Hematopoietic multipotent progenitor cell (in vitro differentiated cells): ENCODE results near the gene ARHGAP26. TPM values are rescaled to one million over a fixed set of nuclear protein-coding genes. Genes with fewer than 3 reads are reported as not detected.

Experiments used
- DNase-seq, 3 donors: peaks; one replicate each; pipeline ENCODE4 v3.0.0-alpha.2; 2011 to 2015; ENCODE audit warnings: low read depth in 2 of 3, low spot score in 2 of 3
- total RNA-seq: library from RNA; depleted of rRNA; stranded (reverse); fragments of >200 nt; gene quantifications from one replicate; pipeline ENCODE4 v1.2.3, GENCODE V29; 2012

The ARHGAP26 gene
- total RNA-seq, 1 donor, result 14.5 TPM

DNA sequence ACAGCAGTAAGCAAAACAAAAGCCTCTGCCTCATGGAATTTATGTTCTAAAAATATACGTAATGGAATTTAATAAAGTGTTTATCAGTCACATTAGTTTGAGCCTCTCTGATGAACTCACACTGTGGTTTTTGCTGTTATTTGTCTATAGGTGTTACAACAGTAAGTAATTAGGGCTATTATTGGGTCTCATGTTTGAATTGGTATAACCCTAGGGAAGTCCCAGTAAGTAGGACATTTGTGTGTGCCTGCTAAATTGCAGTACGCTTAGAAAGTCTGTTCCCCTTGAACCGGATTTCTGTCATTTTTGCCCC lies 435.7 kb downstream of the ARHGAP26 start:
- no peak for DNase-seq

DNA sequence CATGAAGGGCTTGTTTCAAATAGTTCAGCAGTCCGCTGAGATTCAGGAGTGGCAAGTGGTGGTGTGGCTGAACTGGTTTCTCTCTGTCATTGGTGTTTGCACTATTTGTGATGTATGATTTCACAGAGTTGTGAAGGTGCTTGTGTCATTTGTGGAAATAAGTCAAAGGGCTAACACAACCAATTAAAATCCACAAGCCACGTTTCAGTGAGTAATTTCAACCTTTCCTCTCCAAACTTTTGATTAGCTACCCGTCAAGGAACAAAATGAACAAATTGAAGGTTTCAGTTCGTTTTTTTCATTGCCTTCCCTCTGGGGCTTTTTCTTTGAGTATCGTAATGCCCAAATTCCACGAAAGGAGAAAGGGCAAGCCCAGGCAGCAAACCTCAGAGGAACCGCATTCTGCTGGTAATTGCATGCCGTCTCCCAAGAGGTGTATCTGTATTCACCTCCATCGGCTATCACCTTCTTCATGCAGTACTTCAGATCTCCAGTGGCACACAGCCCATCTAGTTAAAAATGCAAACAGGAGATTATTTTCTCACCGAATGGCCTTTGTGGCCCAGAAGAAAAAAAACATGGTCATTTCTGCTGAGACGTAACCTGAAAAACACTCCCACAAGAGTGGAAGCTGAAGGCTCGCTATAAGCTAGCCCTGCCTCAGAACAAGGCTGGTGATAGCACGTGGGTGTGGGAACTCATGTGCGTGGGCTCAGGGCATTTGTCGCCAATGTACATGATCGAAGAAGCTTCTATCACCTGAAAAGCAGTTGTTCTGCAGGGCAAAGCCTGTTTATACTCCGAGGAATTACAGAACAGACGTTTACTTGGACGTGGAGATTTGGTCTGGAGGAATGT lies 436.2 kb downstream of the ARHGAP26 start:
- no peak for DNase-seq

DNA sequence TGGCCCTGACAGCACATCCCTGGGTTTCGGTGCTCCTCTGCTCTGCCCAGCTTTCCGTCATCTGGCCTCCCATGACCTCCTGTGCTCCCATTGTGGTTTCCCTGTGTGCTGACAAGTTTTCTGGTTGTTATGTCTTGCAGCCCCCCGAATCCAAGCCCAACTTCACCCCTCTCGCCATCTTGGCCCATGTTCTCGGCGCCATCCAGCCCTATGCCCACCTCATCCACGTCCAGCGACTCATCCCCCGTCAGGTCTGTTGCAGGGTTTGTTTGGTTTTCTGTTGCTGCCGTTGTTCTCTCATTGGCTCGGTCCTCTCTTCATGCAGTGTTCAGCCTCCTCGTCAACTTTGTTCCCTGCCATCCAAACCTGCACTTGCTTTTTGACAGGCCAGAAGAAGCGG lies 436.9 kb downstream of the ARHGAP26 start:
- DNase-seq, result no peak

DNA sequence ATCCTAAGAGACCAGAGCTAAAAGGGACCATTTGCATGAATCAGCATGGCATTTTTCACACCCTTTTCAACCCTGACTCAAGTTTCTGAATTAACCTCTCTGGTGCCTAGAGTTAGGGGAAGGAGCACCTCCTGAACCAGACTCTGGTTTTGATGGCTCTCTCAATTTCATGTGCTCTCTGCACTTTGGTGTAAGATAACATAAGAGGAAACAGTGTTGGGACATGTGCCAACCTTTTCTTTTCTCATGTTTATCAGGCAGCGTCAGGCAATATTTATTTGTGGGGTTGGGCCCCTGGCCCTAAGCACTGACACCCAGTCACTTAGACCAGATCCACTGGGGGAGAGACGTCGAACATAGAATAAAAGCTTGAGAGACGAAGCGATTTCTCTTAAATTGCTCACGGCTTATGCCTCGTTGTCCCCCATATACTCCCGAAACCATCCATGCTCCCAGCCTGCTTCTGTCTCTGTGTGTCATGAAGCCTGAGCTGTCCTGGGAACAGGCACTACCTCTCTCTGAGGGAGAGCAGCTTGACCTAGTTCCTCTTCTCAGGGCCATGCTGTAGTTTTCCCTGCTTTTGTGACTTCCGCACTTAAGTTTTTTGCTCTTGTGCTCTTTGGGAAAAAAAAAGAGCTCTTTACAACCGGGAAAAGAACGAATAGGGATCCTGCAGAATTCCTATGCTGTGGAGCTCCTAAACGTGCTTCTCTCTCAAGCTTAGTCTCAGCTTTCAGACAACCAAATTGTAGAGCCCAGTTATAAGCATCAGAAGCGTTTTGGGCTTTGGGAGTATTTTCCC lies 437.6 kb downstream of the ARHGAP26 start:
- peak in 1 of 3 donors; percentile 61 for DNase-seq

DNA sequence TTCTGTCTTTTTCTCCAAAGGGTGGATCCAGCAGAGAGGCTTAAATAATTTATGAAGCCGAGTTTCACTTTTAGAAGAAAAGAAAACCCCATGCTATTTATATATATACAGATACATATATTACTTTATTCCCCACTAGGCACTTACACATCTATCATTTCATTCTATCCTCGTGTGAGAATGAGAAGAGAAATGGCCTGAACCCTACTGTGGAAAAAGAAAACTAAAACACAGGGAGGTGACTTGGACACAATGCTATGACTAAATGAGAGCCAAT lies 438.1 kb downstream of the ARHGAP26 start:
- no peak for DNase-seq

DNA sequence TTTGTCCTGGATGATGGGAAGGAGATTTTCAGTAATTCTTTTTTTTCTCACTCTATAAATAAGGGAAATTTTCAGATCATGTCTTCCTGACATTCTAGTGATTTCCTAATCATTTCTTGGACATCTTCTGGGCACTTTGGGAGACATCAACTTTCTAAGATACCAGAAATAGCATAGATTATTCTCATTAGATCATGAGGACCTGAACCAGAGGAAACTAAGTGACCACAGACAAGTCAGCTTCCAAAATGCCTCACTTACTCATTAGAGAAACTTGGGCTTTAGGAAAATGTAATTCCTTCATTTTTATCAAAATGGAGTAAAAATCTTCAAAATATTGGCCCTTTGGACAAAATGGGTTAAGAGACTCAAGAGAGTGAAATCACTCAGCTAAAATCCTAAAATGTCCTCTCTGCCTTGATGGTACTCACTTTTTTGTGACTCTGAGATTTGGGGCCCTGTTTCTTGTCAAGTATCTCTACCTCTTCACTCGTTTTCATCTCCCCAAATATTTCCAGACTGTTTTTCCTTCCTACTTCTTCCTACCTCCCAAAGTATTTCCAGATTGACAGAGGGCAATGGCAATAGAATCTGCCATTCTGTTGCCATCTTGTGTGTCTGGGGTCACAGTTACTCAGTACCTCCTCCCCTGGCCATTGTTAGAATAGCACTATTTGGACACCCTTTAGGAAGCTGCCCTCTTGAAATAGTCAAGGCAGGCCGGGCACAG lies 438.8 kb downstream of the ARHGAP26 start:
- DNase-seq, result no peak

DNA sequence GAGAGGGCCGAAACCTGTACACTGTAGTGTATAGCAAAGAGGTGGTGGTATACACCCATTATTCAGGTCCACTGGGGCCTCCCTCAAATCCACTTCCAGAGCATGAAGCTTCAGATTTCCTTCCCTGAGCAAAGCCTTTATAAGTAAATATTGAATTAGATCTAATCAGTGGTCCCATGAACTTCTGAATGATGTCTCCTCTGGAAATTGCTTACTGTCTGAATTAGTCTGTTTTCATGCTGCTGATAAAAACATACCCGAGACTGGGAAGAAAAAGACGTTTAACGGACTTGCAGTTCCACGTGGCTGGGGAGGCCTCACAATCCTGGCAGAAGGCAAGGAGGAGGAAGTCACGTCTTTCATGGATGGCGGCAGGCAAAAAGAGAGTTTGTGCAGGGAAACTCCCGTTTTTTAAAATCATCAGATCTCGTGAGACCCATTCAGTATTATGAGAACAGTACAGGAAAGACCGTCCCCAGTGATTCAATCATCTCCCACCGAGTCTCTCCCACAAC lies 439.8 kb downstream of the ARHGAP26 start:
- no peak for DNase-seq

DNA sequence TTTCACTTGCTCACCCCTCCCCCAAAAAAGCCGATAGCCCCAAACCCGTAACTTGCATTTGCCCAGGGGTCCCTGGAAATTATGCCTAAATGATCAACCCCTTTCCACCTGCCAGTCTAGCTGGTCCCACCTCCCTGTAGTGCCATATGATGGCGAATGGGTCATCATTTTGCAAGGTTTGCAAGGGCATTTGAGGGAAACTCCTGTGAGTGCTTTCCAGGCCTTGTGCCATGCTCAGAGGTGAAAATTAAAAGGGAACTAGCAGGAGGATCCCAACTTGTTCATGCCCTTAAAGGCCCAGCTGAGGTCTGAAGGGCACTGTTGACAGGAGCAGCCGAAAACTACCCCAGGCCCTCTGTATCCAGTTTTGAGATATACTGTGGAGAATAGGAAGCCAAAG lies 440.4 kb downstream of the ARHGAP26 start:
- DNase-seq, result no peak

DNA sequence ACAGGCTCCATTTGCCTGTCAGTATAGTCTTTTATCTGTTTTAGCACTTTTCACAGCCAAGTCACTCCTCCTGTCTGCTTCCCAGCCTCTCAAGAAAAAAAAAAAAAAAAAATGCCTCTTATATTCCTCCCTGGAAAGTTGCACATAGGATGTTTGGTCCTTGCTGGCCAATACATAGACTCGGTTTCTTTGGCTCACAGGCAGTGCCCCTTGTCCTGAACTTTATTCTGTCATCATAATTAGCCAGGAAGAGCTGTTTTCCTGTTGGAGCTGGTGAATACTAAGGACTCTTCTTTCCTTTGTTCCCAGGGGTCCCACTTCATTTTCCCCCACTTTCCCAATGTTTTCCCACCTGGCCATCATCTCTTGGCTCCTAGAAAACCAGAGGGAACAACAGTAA lies 442.1 kb downstream of the ARHGAP26 start:
- DNase-seq, result no peak

DNA sequence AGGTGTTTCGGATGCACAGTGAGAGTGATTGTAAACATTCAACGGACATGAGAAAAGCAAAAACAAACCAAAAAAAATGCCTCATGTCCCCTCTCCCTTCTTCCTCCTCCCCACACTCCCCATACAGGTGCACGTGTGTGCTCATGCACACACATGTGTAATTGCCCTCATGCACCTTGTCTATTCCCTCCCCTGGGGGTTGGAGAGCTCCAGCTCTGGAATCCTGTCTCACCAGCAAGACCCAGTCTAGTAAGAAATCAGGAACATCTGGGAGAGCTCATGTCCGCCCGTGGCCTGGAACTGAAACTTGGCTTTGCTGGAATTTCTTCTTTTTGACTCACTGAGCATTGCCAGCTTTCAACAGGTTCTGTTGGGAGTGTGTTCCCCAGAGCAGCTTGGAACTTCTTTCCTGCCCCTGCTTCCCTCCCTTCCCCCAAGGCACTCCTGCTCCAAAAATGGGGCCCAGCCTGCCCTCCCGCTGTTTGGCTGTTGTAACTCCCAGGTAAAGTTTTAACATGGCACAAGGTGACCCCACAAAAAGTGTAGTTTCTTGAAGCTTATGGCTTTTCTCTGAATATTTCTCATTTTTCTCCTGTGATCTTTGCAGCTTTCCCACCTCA lies 443.2 kb downstream of the ARHGAP26 start:
- DNase-seq, result no peak

DNA sequence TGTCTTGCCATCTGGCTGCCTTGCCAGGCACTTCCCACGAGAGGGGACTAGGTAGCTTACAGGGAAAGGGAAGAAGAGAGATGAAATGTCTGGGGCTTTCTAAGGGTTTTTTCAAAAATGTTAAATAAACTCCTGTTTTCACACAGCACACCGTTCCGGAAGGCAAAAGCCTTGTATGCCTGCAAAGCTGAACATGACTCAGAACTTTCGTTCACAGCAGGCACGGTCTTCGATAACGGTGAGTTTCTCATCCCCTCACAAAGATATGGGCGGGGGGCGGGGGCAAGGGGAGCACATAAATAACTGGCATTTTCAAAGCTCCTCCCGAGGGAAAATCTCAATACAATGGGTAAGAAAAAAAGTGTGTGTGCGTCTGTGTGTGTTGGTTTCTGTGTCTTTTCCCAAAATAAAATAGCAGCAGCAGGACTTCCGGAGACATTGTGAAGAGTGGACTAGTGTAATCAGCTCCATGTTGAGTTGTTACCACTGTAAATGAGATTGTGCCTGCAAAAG lies 443.7 kb downstream of the ARHGAP26 start:
- no peak for DNase-seq

DNA sequence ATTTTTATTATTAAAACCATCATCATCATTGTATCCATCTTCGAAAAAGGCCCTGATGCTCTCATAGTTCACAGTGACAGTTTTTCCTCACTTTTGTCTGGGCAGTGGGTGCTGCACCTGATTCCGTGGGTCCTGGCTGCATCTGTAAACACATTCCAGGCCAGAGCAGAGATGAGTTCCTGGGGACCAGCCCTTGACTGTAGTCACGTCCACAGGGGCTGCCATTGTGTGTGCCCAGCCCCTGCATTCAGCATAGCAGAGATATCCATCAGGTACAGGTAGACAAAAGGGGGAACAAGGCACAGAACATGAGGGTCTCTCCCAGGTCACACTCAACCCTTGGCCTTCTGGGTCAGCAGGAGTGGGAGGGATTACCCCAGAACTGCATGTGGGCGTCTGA lies 444.3 kb downstream of the ARHGAP26 start:
- DNase-seq, result no peak

DNA sequence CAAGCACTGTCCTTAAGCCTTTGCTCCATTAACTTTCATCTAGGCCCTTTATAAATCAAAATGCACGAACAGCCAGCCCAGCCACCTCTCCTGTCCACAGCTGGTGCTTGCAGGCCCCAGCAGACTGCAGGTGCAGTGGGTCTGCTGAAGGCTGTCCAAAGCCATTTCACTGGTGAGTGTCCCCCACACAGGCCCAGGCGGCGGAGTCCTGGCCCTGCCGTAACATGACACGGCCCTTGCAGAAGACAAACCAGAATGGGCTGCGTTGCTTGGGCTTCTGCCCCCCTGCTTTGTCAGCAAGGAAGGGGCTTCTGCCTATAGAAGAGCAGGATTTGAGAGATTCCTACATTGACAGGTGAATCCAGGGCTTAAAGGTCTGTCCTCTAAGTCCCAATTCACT lies 444.7 kb downstream of the ARHGAP26 start:
- DNase-seq, result no peak

DNA sequence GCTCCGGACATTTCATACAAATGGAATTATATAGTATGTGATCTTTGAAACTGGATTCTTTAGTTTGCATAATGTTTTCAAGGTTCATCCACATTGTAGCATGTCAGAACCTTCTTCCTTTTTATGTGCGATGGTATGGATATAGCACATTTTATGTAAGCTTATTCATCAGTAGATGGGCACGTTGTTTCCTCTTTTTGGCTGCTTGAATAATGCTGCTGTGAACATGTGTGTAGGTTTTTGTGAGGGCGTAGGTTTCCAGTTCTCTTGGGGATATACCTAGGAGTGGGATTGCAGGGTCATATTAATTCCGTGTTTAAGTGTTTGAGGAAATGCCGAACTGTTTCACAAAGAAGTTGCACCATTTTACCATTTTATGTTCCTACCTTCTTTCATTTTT lies 445.5 kb downstream of the ARHGAP26 start:
- no peak for DNase-seq

DNA sequence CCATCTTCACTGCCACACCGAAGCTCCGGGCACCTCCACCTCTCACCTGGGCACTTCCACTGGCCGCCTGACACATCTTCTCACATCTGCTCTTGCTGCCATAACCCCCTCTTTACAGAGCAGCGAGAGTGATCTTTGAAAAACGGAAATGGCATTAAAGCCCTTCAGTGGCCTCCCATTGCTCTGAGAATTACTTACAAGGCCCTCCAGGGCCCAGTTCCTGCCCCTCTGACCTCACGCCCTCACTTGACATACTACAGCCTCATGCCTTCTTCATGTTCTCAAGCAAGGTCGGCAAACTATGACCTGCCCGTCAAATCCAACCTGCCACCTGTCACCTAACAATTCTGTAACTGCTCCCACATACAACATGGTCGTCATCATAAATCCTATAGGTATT lies 446.0 kb downstream of the ARHGAP26 start:
- no peak for DNase-seq

DNA sequence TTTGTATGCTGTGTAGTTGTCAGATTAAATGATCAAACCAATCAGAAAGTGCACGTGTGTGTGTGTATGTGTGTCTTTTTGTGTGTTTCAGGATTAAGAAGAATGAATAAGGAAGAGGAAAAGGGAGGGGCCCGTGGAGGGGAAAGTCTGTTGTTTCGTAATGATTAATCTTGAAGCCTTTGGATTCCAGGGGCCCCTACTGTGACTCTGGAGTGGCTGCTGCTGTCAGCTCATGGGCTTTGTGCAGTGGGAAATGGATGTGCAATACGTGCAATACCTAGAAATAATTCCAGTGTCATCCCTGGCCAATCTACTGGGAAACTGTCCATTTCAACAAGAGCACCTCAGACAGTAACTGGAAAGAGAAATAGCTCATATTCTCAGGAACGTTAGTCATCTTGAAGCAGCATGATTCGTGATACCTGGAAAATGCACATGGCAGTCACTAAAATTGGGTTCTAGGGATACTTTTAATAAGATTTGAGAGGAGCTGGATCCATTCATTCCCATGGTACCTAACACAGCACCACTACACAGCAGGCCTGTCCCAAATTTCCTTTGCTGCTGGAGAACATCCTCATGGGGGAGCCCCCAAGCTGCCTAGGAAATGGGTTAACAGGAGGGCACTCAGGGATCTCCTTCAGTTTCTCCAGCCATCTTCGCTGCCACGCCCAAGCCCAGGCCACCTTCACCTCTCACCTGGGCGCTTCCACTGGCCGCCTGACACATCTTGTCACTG lies 447.1 kb downstream of the ARHGAP26 start:
- no peak for DNase-seq

DNA sequence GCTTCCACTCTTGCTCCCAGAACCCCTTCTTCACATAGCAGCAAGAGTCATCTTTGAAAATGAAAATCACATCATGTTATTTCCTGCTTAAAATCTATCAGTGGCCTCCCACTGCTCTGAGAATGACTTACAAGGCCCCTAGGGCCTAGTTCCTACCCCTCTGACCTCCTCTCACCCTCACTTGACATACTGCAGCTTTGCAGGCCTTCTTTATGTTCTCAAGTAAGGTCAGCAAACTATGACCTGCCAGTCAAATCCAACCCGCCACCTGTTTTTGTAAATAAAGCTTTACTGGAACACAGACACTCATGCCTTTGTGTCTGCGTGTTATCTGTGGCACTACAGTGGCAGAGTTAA lies 447.6 kb downstream of the ARHGAP26 start:
- DNase-seq, result no peak

DNA sequence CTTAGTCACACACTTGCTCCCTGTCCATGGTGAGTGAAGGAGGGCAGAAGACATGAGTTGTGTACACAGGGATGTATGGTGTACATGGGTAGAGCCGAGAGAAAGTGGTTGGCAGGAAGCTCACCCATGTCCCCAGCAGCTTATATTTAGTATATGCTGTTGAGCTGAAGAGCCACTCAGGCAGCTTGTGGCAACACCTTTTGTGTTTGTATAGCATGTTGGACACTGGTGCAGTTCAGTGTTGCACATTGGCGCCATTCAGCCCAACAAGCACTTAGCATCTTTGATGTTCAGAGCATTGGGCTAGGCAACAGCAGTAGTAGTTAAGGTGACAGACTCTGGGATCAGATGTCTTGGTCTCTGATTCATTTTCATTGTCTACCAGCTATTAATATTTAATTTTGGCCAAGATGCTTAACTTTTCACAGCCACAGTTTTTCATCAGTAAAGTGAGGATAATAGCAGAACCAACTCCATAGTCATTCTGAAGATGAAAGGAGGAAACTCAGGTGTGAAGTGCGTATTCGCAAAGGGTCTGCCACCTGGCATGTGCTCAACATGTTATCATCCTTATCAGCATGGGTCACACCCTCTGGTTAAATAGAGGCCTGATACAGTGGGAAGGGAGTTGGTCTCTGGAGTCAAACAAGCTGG lies 448.5 kb downstream of the ARHGAP26 start:
- DNase-seq, result no peak

DNA sequence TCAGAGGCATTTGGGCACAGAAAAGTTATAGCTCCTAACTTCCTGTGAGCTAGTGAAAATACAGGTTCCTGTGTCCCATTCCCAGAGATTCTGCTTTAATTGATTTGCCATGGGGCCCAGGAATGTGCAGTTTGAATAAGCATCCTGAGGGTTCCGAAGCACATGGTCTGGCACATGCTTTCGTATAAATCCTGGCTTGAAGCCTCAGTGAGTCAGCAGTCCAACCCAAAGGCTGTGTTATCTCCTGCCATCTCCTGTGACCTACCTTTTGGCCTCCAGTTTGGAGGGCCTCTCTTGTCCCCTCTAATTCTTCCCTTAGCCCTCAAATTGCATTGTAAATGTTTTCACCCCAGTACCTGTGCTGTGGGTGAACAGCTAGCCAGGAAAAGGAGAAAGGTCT lies 449.5 kb downstream of the ARHGAP26 start:
- DNase-seq, result no peak

DNA sequence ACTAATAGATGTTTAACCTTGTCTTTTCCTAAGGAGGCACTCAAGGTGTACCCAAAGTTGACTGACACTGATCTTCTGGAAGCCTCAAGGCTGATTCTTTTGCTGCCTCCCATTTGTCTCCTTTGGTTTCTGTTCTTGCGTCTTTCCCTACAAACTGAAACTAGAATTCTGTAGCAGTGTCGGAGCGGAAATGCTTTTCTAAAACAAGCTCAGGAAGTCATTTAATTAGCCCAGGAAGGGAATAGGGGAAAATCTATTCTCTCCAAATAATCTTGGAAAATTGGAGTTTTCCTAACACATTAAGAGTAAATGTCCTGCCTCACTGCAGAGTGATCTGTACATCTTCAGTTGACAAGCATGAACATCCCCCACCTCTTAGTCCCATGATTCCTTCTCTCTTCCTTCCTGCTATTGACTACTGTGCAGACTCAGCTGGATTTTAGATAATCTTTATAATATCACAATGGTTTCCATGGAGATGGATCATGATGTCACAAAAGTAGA lies 450.6 kb downstream of the ARHGAP26 start:
- DNase-seq, result no peak
